A549 treated with ZK216348 at 1 μM for 4 hours (cell line): ENCODE results near the gene IFNA16. TPM values are rescaled to one million over a fixed set of nuclear protein-coding genes. Genes with fewer than 3 reads are reported as not detected.

Source experiments
- total RNA-seq: library from RNA; stranded (reverse); fragments of 200-300 nt; extraction: Qiagen RNA extraction; gene quantifications from 5 replicates; pipeline ENCODE4 v1.2.3, GENCODE V29; 2022; ENCODE audit warnings: low read depth

The IFNA16 gene
- total RNA-seq: not detected in 5 replicates

GRCh38 chr9:21217211-21217610, at the start of gene IFNA16:
Gene IFNA16 (minus strand): TSS chr9:21217311. CDS start chr9:21217305, 6 bp downstream.

GRCh38 chr9:21239911-21240310, 22.8 kb upstream of the IFNA16 start, which contains the start of gene IFNA14:
Gene IFNA14 (minus strand): TSS chr9:21240005. CDS start chr9:21239935, 70 bp downstream.

GRCh38 chr9:21228122-21228521, 11.0 kb upstream of the IFNA16 start, which contains the start of gene IFNA17:
Gene IFNA17 (minus strand): TSS chr9:21228222. CDS start chr9:21228173, 49 bp downstream.

GRCh38 chr9:21207043-21207442, 10.1 kb downstream of the IFNA16 start, which contains the start of gene IFNA10:
Gene IFNA10 (minus strand): TSS chr9:21207143. CDS start chr9:21207097, 46 bp downstream.

GRCh38 chr9:21202105-21202504, 15.0 kb downstream of the IFNA16 start, which contains the start of gene IFNA7:
Gene IFNA7 (minus strand): TSS chr9:21202205. CDS start chr9:21202165, 40 bp downstream.

GRCh38 chr9:21187487-21187886, 29.6 kb downstream of the IFNA16 start, which contains the start of gene IFNA4:
Gene IFNA4 (minus strand): TSS chr9:21187587. CDS start chr9:21187531, 56 bp downstream.

GRCh38 chr9:21166560-21166959, 50.6 kb downstream of the IFNA16 start, which contains the start of gene IFNA21:
Gene IFNA21 (minus strand): TSS chr9:21166660. CDS start chr9:21166612, 48 bp downstream.

Other genes with a start within 250 kb of the IFNA16 start
- 0.69 to 1.1 TPM (median 1.0 TPM) in 5 replicates for gene HACD4, start 185.7 kb downstream of the IFNA16 start, total RNA-seq
- gene IFNB1, start 139.4 kb downstream of the IFNA16 start, total RNA-seq: not detected in 5 replicates
- gene IFNW1, start 75.5 kb downstream of the IFNA16 start, total RNA-seq: not detected in 5 replicates
- not detected in 5 replicates for gene IFNA21, start 50.7 kb downstream of the IFNA16 start, total RNA-seq
- gene IFNA4, start 29.7 kb downstream of the IFNA16 start, total RNA-seq: not detected in 5 replicates
- not detected in 5 replicates for gene IFNA7, start 15.1 kb downstream of the IFNA16 start, total RNA-seq
- not detected in 5 replicates for gene IFNA10, start 10.2 kb downstream of the IFNA16 start, total RNA-seq
- gene IFNA17, start 10.9 kb upstream of the IFNA16 start, total RNA-seq: not detected in 5 replicates
- not detected in 5 replicates for gene IFNA14, start 22.7 kb upstream of the IFNA16 start, total RNA-seq
- not detected in 5 replicates for gene IFNA5, start 88.0 kb upstream of the IFNA16 start, total RNA-seq
- gene KLHL9, start 118.1 kb upstream of the IFNA16 start, total RNA-seq: 11.7 to 20.5 TPM (median 18.7 TPM) in 5 replicates
- not detected in 5 replicates for gene IFNA6, start 133.6 kb upstream of the IFNA16 start, total RNA-seq
- gene IFNA13, start 150.7 kb upstream of the IFNA16 start, total RNA-seq: not detected in 5 replicates
- not detected in 5 replicates for gene IFNA2, start 168.1 kb upstream of the IFNA16 start, total RNA-seq
- gene IFNA8, start 191.8 kb upstream of the IFNA16 start, total RNA-seq: not detected in 5 replicates
- not detected in 5 replicates for gene IFNA1, start 223.1 kb upstream of the IFNA16 start, total RNA-seq